Effector CD4-positive, alpha-beta T cell (primary cell): ENCODE results near the gene MED22.
"Not testable (repeated sequence)": the region's sequence is repeated elsewhere in the genome, so short reads cannot be mapped to it uniquely, and the experiment has no call there.

Experiments
- DNase-seq: peaks from one replicate; pipeline ENCODE4 v3.0.0-alpha.2; 2020

The MED22 gene

GRCh38 chr9:133354766-133355165 lies 6.8 kb upstream of the MED22 start:
- no peak for DNase-seq

- DNase-seq = no peak
Observed at GRCh38 chr9:133353548-133353947, 5.6 kb upstream of the MED22 start.

- DNase-seq = no peak
Observed at GRCh38 chr9:133352635-133353340, 4.9 kb upstream of the MED22 start.

- no peak for DNase-seq
Observed at GRCh38 chr9:133351908-133352634, 4.1 kb upstream of the MED22 start.

- no peak for DNase-seq
Observed at GRCh38 chr9:133351526-133351907, 3.6 kb upstream of the MED22 start.

- DNase-seq = no peak
Observed at GRCh38 chr9:133349965-133350616, 2.2 kb upstream of the MED22 start.

GRCh38 chr9:133348718-133349573 lies 1.0 kb upstream of the MED22 start:
- DNase-seq = no peak

- DNase-seq = peak; percentile 29
Observed at GRCh38 chr9:133347515-133347984, 381 bp downstream of the MED22 start.

GRCh38 chr9:133346021-133346785 lies 1.7 kb downstream of the MED22 start:
- no peak for DNase-seq

GRCh38 chr9:133345596-133345995 lies 2.3 kb downstream of the MED22 start:
- DNase-seq = no peak

GRCh38 chr9:133344979-133345378 lies 3.0 kb downstream of the MED22 start:
- DNase-seq = no peak

- no peak for DNase-seq
Observed at GRCh38 chr9:133344071-133344470, 3.9 kb downstream of the MED22 start.

- no peak for DNase-seq
Observed at GRCh38 chr9:133342570-133342969, 5.4 kb downstream of the MED22 start.

- no peak for DNase-seq
Observed at GRCh38 chr9:133342069-133342406, 5.9 kb downstream of the MED22 start.

- DNase-seq = no peak
Observed at GRCh38 chr9:133341369-133342068, 6.4 kb downstream of the MED22 start.

GRCh38 chr9:133340916-133341315 lies 7.0 kb downstream of the MED22 start:
- no peak for DNase-seq

- no peak for DNase-seq
Observed at GRCh38 chr9:133340256-133340655, 7.7 kb downstream of the MED22 start.

GRCh38 chr9:133339641-133340040 lies 8.3 kb downstream of the MED22 start:
- no peak for DNase-seq

- peak; percentile 92 for DNase-seq
Observed at GRCh38 chr9:133335924-133336811, 11.8 kb downstream of the MED22 start, which contains the start of gene SURF6. Gene SURF6 (minus strand): TSS chr9:133336188. CDS start chr9:133336132, 56 bp downstream.

GRCh38 chr9:133334888-133335287 lies 13.0 kb downstream of the MED22 start:
- not testable (repeated sequence) for DNase-seq
